Dedifferentiated amniotic fluid mesenchymal stem cell (primary cell): ENCODE data around the gene KCTD16.

Source experiments
- DNase-seq: peaks from one replicate; pipeline ENCODE4 v3.0.0-alpha.2; 2016; ENCODE audit errors: extremely low spot score

Gene KCTD16

GRCh38 chr5:144207875-144208444, 37.3 kb downstream of the KCTD16 start:
- peak; percentile 33 for DNase-seq

GRCh38 chr5:144209361-144209760, 38.7 kb downstream of the KCTD16 start:
- no peak for DNase-seq

GRCh38 chr5:144210655-144211054, 40.0 kb downstream of the KCTD16 start:
- no peak for DNase-seq

- DNase-seq = no peak
Measured at GRCh38 chr5:144219869-144220268, 49.2 kb downstream of the KCTD16 start.

- no peak for DNase-seq
Measured at GRCh38 chr5:144227363-144227999, 56.8 kb downstream of the KCTD16 start.

GRCh38 chr5:144230806-144231205, 60.1 kb downstream of the KCTD16 start:
- DNase-seq = no peak

GRCh38 chr5:144232285-144232684, 61.6 kb downstream of the KCTD16 start:
- DNase-seq = no peak

GRCh38 chr5:144236499-144236898, 65.8 kb downstream of the KCTD16 start:
- DNase-seq = no peak

- DNase-seq = peak; percentile 71
Measured at GRCh38 chr5:144237851-144238250, 67.2 kb downstream of the KCTD16 start.

GRCh38 chr5:144247131-144247530, 76.5 kb downstream of the KCTD16 start:
- DNase-seq = no peak

GRCh38 chr5:144248015-144248414, 77.3 kb downstream of the KCTD16 start:
- DNase-seq = no peak

GRCh38 chr5:144249755-144250464, 79.2 kb downstream of the KCTD16 start:
- DNase-seq = no peak

- DNase-seq = no peak
Measured at GRCh38 chr5:144254552-144254951, 83.9 kb downstream of the KCTD16 start.

GRCh38 chr5:144260121-144260520, 89.4 kb downstream of the KCTD16 start:
- DNase-seq = no peak

GRCh38 chr5:144265643-144266247, 95.1 kb downstream of the KCTD16 start:
- DNase-seq = no peak

GRCh38 chr5:144267961-144268513, 97.4 kb downstream of the KCTD16 start:
- DNase-seq = no peak

GRCh38 chr5:144273232-144274027, 102.8 kb downstream of the KCTD16 start:
- no peak for DNase-seq

GRCh38 chr5:144275329-144275728, 104.7 kb downstream of the KCTD16 start:
- no peak for DNase-seq

GRCh38 chr5:144276034-144276822, 105.6 kb downstream of the KCTD16 start:
- DNase-seq = peak; percentile 86

- DNase-seq = no peak
Measured at GRCh38 chr5:144281784-144282183, 111.1 kb downstream of the KCTD16 start.

- no peak for DNase-seq
Measured at GRCh38 chr5:144284036-144284435, 113.4 kb downstream of the KCTD16 start.
